Left ventricle myocardium inferior (tissue), 1 donor: ENCODE results near the gene INSR. TPM values are rescaled to one million over a fixed set of nuclear protein-coding genes. Genes with fewer than 3 reads are reported as not detected.
"Not testable (repeated sequence)": the region's sequence is repeated elsewhere in the genome, so short reads cannot be mapped to it uniquely, and the experiment has no call there.

Source experiments
- DNase-seq: peaks from one replicate; pipeline ENCODE4 v3.0.0-alpha.2; 2020
- H3K27ac ChIP-seq: fragments of 200-600 bp; replicated peaks from 2 replicates; pipeline ENCODE4 v1.8.0; 2021
- H3K27me3 ChIP-seq: fragments of 200-600 bp; 2 replicates; pipeline ENCODE4 v1.8.0; 2021; ENCODE audit warnings: low read depth
- H3K36me3 ChIP-seq: fragments of 200-600 bp; 2 replicates; pipeline ENCODE4 v1.8.0; 2021
- H3K4me1 ChIP-seq: fragments of 200-600 bp; 2 replicates; pipeline ENCODE4 v1.8.0; 2021
- H3K4me3 ChIP-seq: fragments of 200-600 bp; 2 replicates; pipeline ENCODE4 v1.8.0; 2021; ENCODE audit warnings: mild to moderate bottlenecking, moderate library complexity
- H3K9me3 ChIP-seq: fragments of 200-600 bp; replicated peaks from 2 replicates; pipeline ENCODE4 v1.8.0; 2021
- intact Hi-C: fragments of 100-400 bp; cut with micrococcal nuclease; formaldehyde crosslinking; loops from one replicate; pipeline ENCODE4 v1.11.0; 2022
- total RNA-seq: library from RNA; stranded (reverse); fragmentation: NEBNext Ultra II Directional; extraction: Animal tissue kit (Norgen Biotek cat#: 25700); gene quantifications from one replicate; pipeline ENCODE4 v1.2.1, GENCODE V29; 2021
- TF ChIP-seq, protein P1 (sequence below): fragments of 200-600 bp; IDR thresholded peaks from 2 replicates; pipeline ENCODE4 v1.8.0; 2021; ENCODE audit warnings: antibody characterized with exemption, mild to moderate bottlenecking, borderline replicate concordance
- donor health status: DM: no; HTN: yes; CAD: no; lungs with severe emphysema.

INSR gene
- total RNA-seq, 1 donor from 2014 or later = 85.3 TPM

GRCh38 chr19:7067122-7067521 is 227.1 kb downstream of the INSR start:
- H3K27ac ChIP-seq, H3K27me3 ChIP-seq, intact Hi-C loops, DNase-seq, H3K9me3 ChIP-seq, H3K4me3 ChIP-seq: not testable (repeated sequence)
- TF ChIP-seq, protein P1, sequence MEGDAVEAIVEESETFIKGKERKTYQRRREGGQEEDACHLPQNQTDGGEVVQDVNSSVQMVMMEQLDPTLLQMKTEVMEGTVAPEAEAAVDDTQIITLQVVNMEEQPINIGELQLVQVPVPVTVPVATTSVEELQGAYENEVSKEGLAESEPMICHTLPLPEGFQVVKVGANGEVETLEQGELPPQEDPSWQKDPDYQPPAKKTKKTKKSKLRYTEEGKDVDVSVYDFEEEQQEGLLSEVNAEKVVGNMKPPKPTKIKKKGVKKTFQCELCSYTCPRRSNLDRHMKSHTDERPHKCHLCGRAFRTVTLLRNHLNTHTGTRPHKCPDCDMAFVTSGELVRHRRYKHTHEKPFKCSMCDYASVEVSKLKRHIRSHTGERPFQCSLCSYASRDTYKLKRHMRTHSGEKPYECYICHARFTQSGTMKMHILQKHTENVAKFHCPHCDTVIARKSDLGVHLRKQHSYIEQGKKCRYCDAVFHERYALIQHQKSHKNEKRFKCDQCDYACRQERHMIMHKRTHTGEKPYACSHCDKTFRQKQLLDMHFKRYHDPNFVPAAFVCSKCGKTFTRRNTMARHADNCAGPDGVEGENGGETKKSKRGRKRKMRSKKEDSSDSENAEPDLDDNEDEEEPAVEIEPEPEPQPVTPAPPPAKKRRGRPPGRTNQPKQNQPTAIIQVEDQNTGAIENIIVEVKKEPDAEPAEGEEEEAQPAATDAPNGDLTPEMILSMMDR = peak; percentile 40
- Histone ChIP-seq H3K36me3 (peaks cover 16% of the 10 kb centered on the region), H3K4me1 (peaks cover 16% of the 10 kb centered on the region)

DNA sequence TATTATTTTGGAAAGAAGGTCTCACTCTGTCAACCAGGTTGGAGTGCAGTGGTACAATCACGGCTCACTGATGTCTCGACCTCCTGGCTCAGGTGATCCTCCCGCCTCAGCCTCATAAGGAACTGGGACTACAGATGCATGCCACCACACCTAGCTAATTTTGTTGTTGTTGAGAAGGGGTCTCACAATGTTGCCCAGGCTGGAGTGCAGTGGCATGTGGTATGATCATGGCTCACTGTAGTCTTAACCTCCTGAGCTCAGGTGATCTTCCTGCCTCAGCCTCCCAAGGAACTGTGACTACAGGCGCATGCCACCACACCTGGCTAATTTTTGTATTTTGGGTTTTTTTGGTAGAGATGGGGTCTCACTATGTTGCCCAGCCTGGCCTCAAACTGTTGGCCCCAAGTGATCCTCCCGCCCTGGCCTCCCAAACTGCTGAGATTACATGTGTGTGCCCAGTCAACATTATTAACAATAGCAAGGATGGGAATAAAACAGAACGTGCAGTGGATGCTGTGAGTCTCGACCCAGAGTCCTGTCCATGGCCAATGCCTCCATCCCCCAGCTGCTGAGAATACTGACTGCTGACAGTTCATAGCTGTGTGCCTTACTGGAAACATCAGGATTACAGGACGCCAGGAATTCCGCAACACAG is 230.3 kb downstream of the INSR start:
- no peak overlapping the region for H3K4me3 ChIP-seq
- no peaks in the 10 kb centered on the region for H3K27me3 ChIP-seq
- peaks cover 7% of the 10 kb centered on the region for H3K9me3 ChIP-seq
- H3K36me3 ChIP-seq = no peaks in the 10 kb centered on the region
- TF ChIP-seq, protein P1 = no peak
- H3K4me1 ChIP-seq = no peaks in the 10 kb centered on the region
- intact Hi-C loops = no loop called here
- no peak overlapping the region for H3K27ac ChIP-seq
- no peak for DNase-seq

- H3K27ac ChIP-seq = no peak overlapping the region
- TF ChIP-seq, protein P1 = no peak
- peaks cover 7% of the 10 kb centered on the region for H3K9me3 ChIP-seq
- no peaks in the 10 kb centered on the region for H3K27me3 ChIP-seq
- H3K4me1 ChIP-seq = no peaks in the 10 kb centered on the region
- intact Hi-C loops = no loop called here
- DNase-seq = no peak
- no peaks in the 10 kb centered on the region for H3K36me3 ChIP-seq
- no peak overlapping the region for H3K4me3 ChIP-seq
Measured at GRCh38 chr19:7063339-7063738, 230.9 kb downstream of the INSR start.

Other genes starting within 250 kb of the INSR start
- not detected for gene MBD3L2, start 245.1 kb downstream of the INSR start, total RNA-seq
- not detected for gene MBD3L3, start 235.7 kb downstream of the INSR start, total RNA-seq
- 3.5 TPM for gene ZNF557, start 224.7 kb downstream of the INSR start, total RNA-seq
- 8.3 TPM for gene ARHGEF18, start 54.5 kb upstream of the INSR start, total RNA-seq
- gene PEX11G, start 194.6 kb upstream of the INSR start, total RNA-seq = 1.2 TPM
- gene ZNF358, start 221.7 kb upstream of the INSR start, total RNA-seq = 88.5 TPM
- gene MCOLN1, start 228.2 kb upstream of the INSR start, total RNA-seq = 16.8 TPM
- 52.7 TPM for gene PNPLA6, start 241.3 kb upstream of the INSR start, total RNA-seq